Activated CD4-positive, alpha-beta T cell treated with anti-CD3 and anti-CD28 coated beads, Interleukin-2, amount 50 U/mL, for 16 hours (primary cell): Measurements from ENCODE around the gene ANKRD44.

Experiments used
- DNase-seq: peaks from one replicate; pipeline ENCODE4 v3.0.0-alpha.2; 2020

ANKRD44 gene

GRCh38 chr2:197236159-197236558, 74.4 kb downstream of the ANKRD44 start:
- DNase-seq, result no peak

- no peak for DNase-seq
Measured at GRCh38 chr2:197235711-197236110, 74.9 kb downstream of the ANKRD44 start.

GRCh38 chr2:197234671-197235191, 75.8 kb downstream of the ANKRD44 start:
- no peak for DNase-seq

GRCh38 chr2:197233473-197233872, 77.1 kb downstream of the ANKRD44 start:
- DNase-seq, result no peak

- no peak for DNase-seq
Measured at GRCh38 chr2:197232010-197232409, 78.6 kb downstream of the ANKRD44 start.

- DNase-seq, result no peak
Measured at GRCh38 chr2:197229509-197230443, 80.8 kb downstream of the ANKRD44 start.

GRCh38 chr2:197223451-197223850, 87.1 kb downstream of the ANKRD44 start:
- no peak for DNase-seq

GRCh38 chr2:197219636-197220035, 90.9 kb downstream of the ANKRD44 start:
- no peak for DNase-seq

GRCh38 chr2:197217541-197217940, 93.0 kb downstream of the ANKRD44 start:
- no peak for DNase-seq

GRCh38 chr2:197216361-197216979, 94.1 kb downstream of the ANKRD44 start:
- DNase-seq, result peak; percentile 48

- DNase-seq, result peak; percentile 53
Measured at GRCh38 chr2:197215748-197216360, 94.7 kb downstream of the ANKRD44 start.

- peak; percentile 47 for DNase-seq
Measured at GRCh38 chr2:197212344-197213262, 98.0 kb downstream of the ANKRD44 start.

GRCh38 chr2:197211881-197212342, 98.7 kb downstream of the ANKRD44 start:
- DNase-seq, result peak; percentile 43

GRCh38 chr2:197210430-197210829, 100.2 kb downstream of the ANKRD44 start:
- no peak for DNase-seq

- peak; percentile 77 for DNase-seq
Measured at GRCh38 chr2:197209742-197210408, 100.7 kb downstream of the ANKRD44 start.

GRCh38 chr2:197209246-197209645, 101.3 kb downstream of the ANKRD44 start:
- DNase-seq, result no peak

- DNase-seq, result peak; percentile 38
Measured at GRCh38 chr2:197208841-197209240, 101.7 kb downstream of the ANKRD44 start.

GRCh38 chr2:197208024-197208423, 102.6 kb downstream of the ANKRD44 start:
- no peak for DNase-seq

GRCh38 chr2:197207598-197207997, 103.0 kb downstream of the ANKRD44 start:
- DNase-seq, result no peak

- no peak for DNase-seq
Measured at GRCh38 chr2:197207106-197207505, 103.5 kb downstream of the ANKRD44 start.

- peak; percentile 73 for DNase-seq
Measured at GRCh38 chr2:197205585-197206215, 104.9 kb downstream of the ANKRD44 start.
